GM12891 (cell line): Measurements from ENCODE around the gene NEURL1B.

ENCODE experiments used
- DNase-seq: peaks from one replicate; pipeline ENCODE4 v3.0.0; 2011; ENCODE audit warnings: low spot score; ENCODE audit not compliant: insufficient read length
- FAIRE-seq: peaks from 2 replicates; lab custom pipeline; 2011; peaks lifted over from hg19 to GRCh38; lab: Jason Lieb, UNC
- PAX5 ChIP-seq: IDR thresholded peaks from 2 replicates; pipeline ENCODE4 v1.6.1; 2011; ENCODE audit warnings: low read length, moderate library complexity, mild to moderate bottlenecking; ENCODE audit not compliant: insufficient read depth, severe bottlenecking
- POLR2A ChIP-seq: IDR thresholded peaks from 2 replicates; pipeline ENCODE4 v1.6.1; 2011; ENCODE audit warnings: low read depth, low read length, control low read depth
- POLR2AphosphoS5 ChIP-seq: IDR thresholded peaks from 2 replicates; pipeline ENCODE4 v1.6.1; 2011; ENCODE audit warnings: low read depth, low read length, control low read depth
- POU2F2 ChIP-seq: IDR thresholded peaks from 2 replicates; pipeline ENCODE4 v1.6.1; 2011; ENCODE audit warnings: low read depth, mild to moderate bottlenecking, control low read depth, low read length, moderate library complexity
- SPI1 ChIP-seq: IDR thresholded peaks from 2 replicates; pipeline ENCODE4 v1.6.1; 2011; ENCODE audit warnings: low read depth, low read length, control low read depth
- TAF1 ChIP-seq: IDR thresholded peaks from 2 replicates; pipeline ENCODE4 v1.6.1; 2011; ENCODE audit warnings: low read depth, low read length, control low read depth

NEURL1B gene

GRCh38 chr5:172692451-172692850 lies 51.4 kb downstream of the NEURL1B start:
- TF ChIP-seq PAX5 (no peak), POLR2AphosphoS5 (no peak), SPI1 (no peak)
- DNase-seq (no peak), FAIRE-seq (no peak)

- no peak for TF ChIP-seq TAF1
- no peak for TF ChIP-seq PAX5
- TF ChIP-seq POLR2AphosphoS5: no peak
- no peak for TF ChIP-seq POU2F2
- TF ChIP-seq POLR2A: no peak
- no peak for TF ChIP-seq SPI1
- no peak for DNase-seq
- FAIRE-seq: no peak
Observed at GRCh38 chr5:172692981-172693380, 51.9 kb downstream of the NEURL1B start.

- TF ChIP-seq POU2F2 (no peak), SPI1 (no peak), PAX5 (no peak), POLR2A (no peak), POLR2AphosphoS5 (no peak), TAF1 (no peak)
- FAIRE-seq: no peak
- DNase-seq: no peak
Observed at GRCh38 chr5:172694061-172694460, 53.0 kb downstream of the NEURL1B start.

- DNase-seq (no peak), FAIRE-seq (no peak)
- TF ChIP-seq TAF1 (no peak), POLR2AphosphoS5 (no peak), PAX5 (no peak), SPI1 (no peak), POLR2A (no peak), POU2F2 (no peak)
Observed at GRCh38 chr5:172694541-172694940, 53.5 kb downstream of the NEURL1B start.

GRCh38 chr5:172695232-172696054 lies 54.4 kb downstream of the NEURL1B start:
- FAIRE-seq: no peak
- DNase-seq: no peak
- TF ChIP-seq TAF1: no peak
- TF ChIP-seq POLR2AphosphoS5: no peak
- no peak for TF ChIP-seq POU2F2
- TF ChIP-seq PAX5: no peak

- DNase-seq (no peak), FAIRE-seq (no peak)
- no peak for TF ChIP-seq POLR2AphosphoS5
- TF ChIP-seq TAF1: no peak
- no peak for TF ChIP-seq SPI1
- no peak for TF ChIP-seq POU2F2
- TF ChIP-seq PAX5: no peak
- no peak for TF ChIP-seq POLR2A
Observed at GRCh38 chr5:172696171-172696849, 55.2 kb downstream of the NEURL1B start.

GRCh38 chr5:172697123-172698121 lies 56.4 kb downstream of the NEURL1B start:
- TF ChIP-seq POLR2AphosphoS5: no peak
- no peak for TF ChIP-seq PAX5
- TF ChIP-seq TAF1: peak; percentile 80
- no peak for TF ChIP-seq SPI1
- FAIRE-seq (peak; percentile 91), DNase-seq (peak; percentile 84)

- FAIRE-seq (no peak), DNase-seq (no peak)
- TF ChIP-seq SPI1: no peak
- no peak for TF ChIP-seq POLR2A
- TF ChIP-seq POU2F2: no peak
- TF ChIP-seq TAF1: no peak
- no peak for TF ChIP-seq POLR2AphosphoS5
- no peak for TF ChIP-seq PAX5
Observed at GRCh38 chr5:172699423-172699822, 58.4 kb downstream of the NEURL1B start.

GRCh38 chr5:172699999-172700364 lies 58.9 kb downstream of the NEURL1B start:
- TF ChIP-seq TAF1: no peak
- TF ChIP-seq POLR2A: no peak
- no peak for TF ChIP-seq POU2F2
- TF ChIP-seq PAX5: no peak
- no peak for TF ChIP-seq SPI1
- TF ChIP-seq POLR2AphosphoS5: no peak
- FAIRE-seq (no peak), DNase-seq (no peak)
